OCI-LY3 (cell line): ENCODE measurements around the gene TAPT1.

Experiments used
- H2AFZ ChIP-seq: fragments of 200-600, 300-600 bp; shearing (Covaris generic); 2 replicates; pipeline ENCODE4 v1.6.0; 2014; ENCODE audit warnings: antibody characterized with exemption, low read depth, low read length
- H3K27ac ChIP-seq: fragments of 200-600, 300-600 bp; sonication (generic); 2 replicates; pipeline ENCODE4 v1.5.1; 2014; ENCODE audit warnings: mild to moderate bottlenecking, low read length, moderate library complexity, mixed read lengths
- H3K27me3 ChIP-seq: fragments of 200-600, 300-600 bp; sonication (generic); 2 replicates; pipeline ENCODE4 v1.6.1; 2014; ENCODE audit warnings: low read depth, low read length, mixed read lengths
- H3K36me3 ChIP-seq: fragments of 200-600, 300-600 bp; sonication (generic); replicated peaks from 2 replicates; pipeline ENCODE3; 2014; ENCODE audit warnings: low read depth, low read length, mixed read lengths
- H3K4me1 ChIP-seq: fragments of 300-600, 200-600 bp; sonication (generic); 2 replicates; pipeline ENCODE4 v1.6.1; 2014; ENCODE audit warnings: low read length, mixed read lengths
- H3K4me2 ChIP-seq: fragments of 200-600, 300-600 bp; sonication (generic); 2 replicates; pipeline ENCODE4 v1.6.1; 2014; ENCODE audit warnings: low read length, mixed read lengths
- H3K4me3 ChIP-seq: fragments of 300-600, 200-600 bp; sonication (generic); 2 replicates; pipeline ENCODE4 v1.5.1; 2014; ENCODE audit warnings: antibody characterized with exemption, mild to moderate bottlenecking, low read length, moderate library complexity
- H3K79me2 ChIP-seq: fragments of 300-600, 200-600 bp; shearing (Covaris generic); 2 replicates; pipeline ENCODE4 v1.6.1; 2014; ENCODE audit warnings: mild to moderate bottlenecking, low read length, mixed read lengths
- H3K9ac ChIP-seq: fragments of 300-600, 200-600 bp; shearing (Covaris generic); 2 replicates; pipeline ENCODE4 v1.6.0; 2014; ENCODE audit warnings: mild to moderate bottlenecking, low read length, moderate library complexity
- H3K9me3 ChIP-seq: fragments of 200-600, 300-600 bp; shearing (Covaris generic); 2 replicates; pipeline ENCODE4 v1.6.1; 2014; ENCODE audit warnings: low read length, mixed read lengths; ENCODE audit not compliant: insufficient read depth
- H4K20me1 ChIP-seq: fragments of 200-600, 300-600 bp; sonication (generic); 2 replicates; pipeline ENCODE4 v1.6.1; 2016; ENCODE audit warnings: low read length, mixed read lengths; ENCODE audit not compliant: insufficient read depth
- CTCF ChIP-seq: fragments of 200-600, 300-600 bp; sonication (generic); IDR thresholded peaks from 2 replicates; pipeline ENCODE4 v1.5.1; 2014; ENCODE audit warnings: antibody characterized with exemption, low read length, low read depth
- EZH2phosphoT487 ChIP-seq: fragments of 200-600 bp; shearing (Covaris generic); IDR thresholded peaks from 2 replicates; pipeline ENCODE4 v1.6.1; 2018; ENCODE audit warnings: antibody characterized with exemption, mixed run types, low read depth

Gene TAPT1

DNA sequence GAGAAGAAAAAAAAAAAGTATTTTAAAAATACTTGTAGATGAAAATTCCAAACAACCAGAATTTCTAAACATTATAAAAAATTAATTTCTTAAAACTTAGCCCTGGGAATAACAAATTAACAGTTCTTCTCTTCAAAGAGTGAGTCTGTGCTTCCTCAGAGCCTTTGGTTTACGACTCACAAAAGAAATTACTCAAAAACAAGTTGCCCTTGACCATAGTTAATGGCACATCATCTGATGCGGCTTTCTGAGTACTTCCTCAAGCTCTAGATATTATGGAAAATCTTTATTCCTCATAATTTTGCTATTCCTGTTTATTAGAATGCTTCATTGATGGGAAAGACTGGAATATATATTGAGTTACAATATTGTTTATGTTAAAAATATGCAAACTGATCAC lies 23.7 kb downstream of the TAPT1 start:
- no peak overlapping the region for H2AFZ ChIP-seq
- H4K20me1 ChIP-seq = peaks cover 7% of the 10 kb centered on the region; the same call in 1 of the 2 replicates
- H3K27ac ChIP-seq = no peak overlapping the region
- no peaks in the 10 kb centered on the region for H3K79me2 ChIP-seq
- H3K4me2 ChIP-seq = no peak overlapping the region
- no peak overlapping the region for H3K4me3 ChIP-seq
- H3K36me3 ChIP-seq = no peaks in the 10 kb centered on the region
- no peak overlapping the region for H3K9ac ChIP-seq
- TF ChIP-seq EZH2phosphoT487 = no peak
- H3K9me3 ChIP-seq = no peaks in the 10 kb centered on the region
- H3K4me1 ChIP-seq = peaks cover 4% of the 10 kb centered on the region
- no peaks in the 10 kb centered on the region for H3K27me3 ChIP-seq

DNA sequence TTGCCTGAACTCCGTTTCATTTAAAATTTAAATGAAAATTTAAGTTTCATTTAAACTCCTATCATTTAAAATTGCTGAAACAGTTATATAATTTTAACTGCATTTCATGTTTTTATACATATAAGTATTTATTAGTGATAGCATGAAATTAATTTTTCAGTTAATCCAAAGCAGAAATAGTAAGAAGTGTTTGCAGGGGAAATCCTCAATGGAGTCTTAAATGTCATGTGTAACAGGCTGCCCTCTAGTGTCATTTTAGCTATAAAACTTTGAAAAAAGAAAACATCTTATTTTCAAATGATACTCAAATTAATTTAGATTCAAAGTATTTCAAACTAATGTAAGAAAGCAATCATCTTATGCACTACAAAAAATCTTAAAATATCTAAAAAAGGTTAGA lies 27.2 kb downstream of the TAPT1 start:
- Histone ChIP-seq H3K4me1 (peaks cover 8% of the 10 kb centered on the region), H4K20me1 (0 out of 2 replicates have a peak, but pooled peaks cover 4% of the 10 kb centered on the region), H3K27ac (no peak overlapping the region), H3K9ac (no peak overlapping the region), H3K36me3 (no peaks in the 10 kb centered on the region), H2AFZ (no peak overlapping the region), H3K4me2 (no peak overlapping the region), H3K9me3 (no peaks in the 10 kb centered on the region), H3K79me2 (no peaks in the 10 kb centered on the region), H3K27me3 (no peaks in the 10 kb centered on the region), H3K4me3 (no peak overlapping the region)
- peak; percentile 56 for TF ChIP-seq CTCF
- TF ChIP-seq EZH2phosphoT487 = no peak

DNA sequence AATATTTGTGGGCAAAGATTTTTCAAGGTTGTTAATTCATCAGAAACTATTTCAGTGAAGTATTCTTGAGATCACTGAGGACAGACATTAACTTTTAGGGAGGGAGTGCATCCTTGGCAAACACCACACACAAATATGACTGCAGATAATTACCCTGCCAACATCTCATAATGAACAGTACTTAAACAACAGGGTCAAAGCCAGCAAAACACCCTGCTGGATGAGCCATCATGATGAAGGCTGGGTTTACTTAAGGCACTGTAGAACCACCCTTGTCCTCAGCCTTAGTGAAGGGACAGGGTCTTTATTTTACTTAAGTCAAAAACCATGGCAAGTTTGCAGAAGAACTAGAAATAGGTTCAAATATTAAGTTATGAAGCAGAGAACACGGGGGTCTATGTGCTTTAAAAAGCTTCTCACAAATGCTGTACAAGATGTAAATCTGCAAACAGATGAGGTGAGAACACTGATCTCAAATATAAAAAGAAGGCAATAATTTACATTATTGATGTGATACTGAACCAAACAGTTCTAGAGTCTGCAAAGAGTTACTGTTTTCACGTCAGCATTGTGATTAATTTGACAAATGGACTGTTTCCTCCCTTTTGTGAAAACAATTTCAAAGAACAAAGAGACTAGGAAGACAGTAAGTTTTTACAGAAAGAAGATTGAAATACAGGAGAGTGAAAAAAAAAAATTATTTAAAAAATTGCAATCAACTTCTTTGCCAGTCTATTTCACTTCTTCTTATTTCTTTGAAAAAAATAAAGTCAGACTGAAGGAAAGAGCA lies 28.2 kb downstream of the TAPT1 start:
- H3K4me1 ChIP-seq = peaks cover 8% of the 10 kb centered on the region
- no peaks in the 10 kb centered on the region for H3K79me2 ChIP-seq
- no peak overlapping the region for H2AFZ ChIP-seq
- H3K4me3 ChIP-seq = no peak overlapping the region
- 0 out of 2 replicates have a peak, but pooled peaks cover 4% of the 10 kb centered on the region for H4K20me1 ChIP-seq
- TF ChIP-seq EZH2phosphoT487 (no peak), CTCF (no peak)
- H3K9me3 ChIP-seq = no peaks in the 10 kb centered on the region
- no peak overlapping the region for H3K9ac ChIP-seq
- no peak overlapping the region for H3K4me2 ChIP-seq
- no peaks in the 10 kb centered on the region for H3K36me3 ChIP-seq
- H3K27ac ChIP-seq = no peak overlapping the region
- no peaks in the 10 kb centered on the region for H3K27me3 ChIP-seq

GRCh38 chr4:16196482-16197393 lies 29.5 kb downstream of the TAPT1 start:
- no peaks in the 10 kb centered on the region for H3K79me2 ChIP-seq
- no peaks in the 10 kb centered on the region for H3K36me3 ChIP-seq
- 0 out of 2 replicates have a peak overlapping the region, but pooled peaks have one; percentile 11 for H3K4me3 ChIP-seq
- H3K4me1 ChIP-seq = peaks cover 8% of the 10 kb centered on the region
- no peak overlapping the region for H3K9ac ChIP-seq
- H2AFZ ChIP-seq = no peak overlapping the region
- no peak for TF ChIP-seq EZH2phosphoT487
- TF ChIP-seq CTCF = peak; percentile 40
- H4K20me1 ChIP-seq = 0 out of 2 replicates have a peak, but pooled peaks cover 4% of the 10 kb centered on the region
- no peaks in the 10 kb centered on the region for H3K9me3 ChIP-seq
- peak overlapping the region; percentile 54 for H3K4me2 ChIP-seq
- H3K27ac ChIP-seq = no peak overlapping the region
- H3K27me3 ChIP-seq = no peaks in the 10 kb centered on the region
